ENCODE measurements around the gene SP3.
A peak's percentile ranks its signal among the peaks of the same experiment; 100 is the strongest.

The SP3 gene

DNA sequence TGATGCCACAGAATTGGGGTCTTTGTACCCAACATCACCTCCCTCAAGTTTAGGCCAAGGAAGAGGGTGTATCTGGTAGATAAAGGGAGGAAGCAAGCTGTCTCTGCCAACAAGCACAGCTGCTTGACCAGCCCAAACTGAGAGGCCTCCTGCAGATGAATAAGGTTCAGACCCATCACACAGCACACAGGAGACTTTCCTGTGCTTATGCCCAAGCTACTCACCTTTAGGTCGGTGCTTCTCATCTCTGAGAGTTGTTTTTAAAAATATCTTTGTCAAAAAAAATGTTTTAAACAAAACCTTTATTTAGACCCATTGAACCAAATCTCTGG lies 24.7 kb upstream of the SP3 start:
- Histone ChIP-seq H3K9me3 (ENCODE audit: control insufficient read depth, low read length) (no peaks in the 10 kb centered on the region), H3K27ac (no peak overlapping the region), H3K4me3 (ENCODE audit: low read depth, low read length) (no peak overlapping the region), H3K4me1 (peaks cover 7% of the 10 kb centered on the region), H2AFZ (no peak overlapping the region), H3K27me3 (ENCODE audit: control insufficient read depth, insufficient read depth, low read length) (no peaks in the 10 kb centered on the region), H3K9ac (no peak overlapping the region), H3K36me3 (ENCODE audit: control insufficient read depth, insufficient read depth, low read length) (no peaks in the 10 kb centered on the region), H3K4me2 (ENCODE audit: low read length) (no peak overlapping the region), H3K79me2 (no peaks in the 10 kb centered on the region)
- TF ChIP-seq, protein P1, sequence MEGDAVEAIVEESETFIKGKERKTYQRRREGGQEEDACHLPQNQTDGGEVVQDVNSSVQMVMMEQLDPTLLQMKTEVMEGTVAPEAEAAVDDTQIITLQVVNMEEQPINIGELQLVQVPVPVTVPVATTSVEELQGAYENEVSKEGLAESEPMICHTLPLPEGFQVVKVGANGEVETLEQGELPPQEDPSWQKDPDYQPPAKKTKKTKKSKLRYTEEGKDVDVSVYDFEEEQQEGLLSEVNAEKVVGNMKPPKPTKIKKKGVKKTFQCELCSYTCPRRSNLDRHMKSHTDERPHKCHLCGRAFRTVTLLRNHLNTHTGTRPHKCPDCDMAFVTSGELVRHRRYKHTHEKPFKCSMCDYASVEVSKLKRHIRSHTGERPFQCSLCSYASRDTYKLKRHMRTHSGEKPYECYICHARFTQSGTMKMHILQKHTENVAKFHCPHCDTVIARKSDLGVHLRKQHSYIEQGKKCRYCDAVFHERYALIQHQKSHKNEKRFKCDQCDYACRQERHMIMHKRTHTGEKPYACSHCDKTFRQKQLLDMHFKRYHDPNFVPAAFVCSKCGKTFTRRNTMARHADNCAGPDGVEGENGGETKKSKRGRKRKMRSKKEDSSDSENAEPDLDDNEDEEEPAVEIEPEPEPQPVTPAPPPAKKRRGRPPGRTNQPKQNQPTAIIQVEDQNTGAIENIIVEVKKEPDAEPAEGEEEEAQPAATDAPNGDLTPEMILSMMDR (IDR thresholded peaks at IDR 0.05) = no peak

DNA sequence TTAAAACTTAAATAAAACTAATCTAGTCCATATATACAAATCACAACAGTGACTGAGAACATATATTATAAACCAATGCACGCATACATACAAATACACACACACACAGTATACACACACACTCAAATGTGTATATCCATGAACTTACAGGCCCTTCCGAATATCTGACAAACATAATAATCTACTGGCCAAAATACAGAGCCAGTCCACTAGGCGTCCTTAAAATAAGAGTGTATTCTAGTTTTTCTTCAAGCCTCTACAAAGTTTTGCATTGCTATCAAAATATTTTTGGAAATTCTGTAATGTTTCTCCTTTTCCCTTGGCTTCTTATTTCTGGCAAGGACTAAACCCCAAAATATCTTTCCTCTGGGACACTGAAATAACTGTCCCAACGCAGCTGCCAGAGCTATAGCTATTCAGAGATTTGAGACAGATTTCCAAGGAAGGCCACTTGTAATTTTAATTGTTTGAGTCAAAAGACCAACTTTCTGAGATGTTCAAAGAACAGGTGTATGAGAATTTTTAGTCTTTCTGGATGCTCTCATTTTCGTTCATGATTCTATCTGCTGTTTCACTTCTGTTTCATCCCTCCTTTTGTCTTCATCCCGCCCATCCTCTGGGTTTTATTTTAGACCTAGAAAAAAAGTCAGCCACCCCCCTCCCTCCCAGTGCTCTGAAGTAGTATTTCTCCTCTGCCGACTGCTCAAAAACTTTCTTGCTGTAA lies 24.1 kb upstream of the SP3 start:
- Histone ChIP-seq H3K27me3 (ENCODE audit: control insufficient read depth, insufficient read depth, low read length) (no peaks in the 10 kb centered on the region), H3K36me3 (ENCODE audit: control insufficient read depth, insufficient read depth, low read length) (no peaks in the 10 kb centered on the region), H3K4me2 (ENCODE audit: low read length) (no peak overlapping the region), H3K4me3 (ENCODE audit: low read depth, low read length) (no peak overlapping the region), H3K4me1 (peaks cover 8% of the 10 kb centered on the region), H3K27ac (no peak overlapping the region), H3K9me3 (ENCODE audit: control insufficient read depth, low read length) (no peaks in the 10 kb centered on the region), H3K9ac (no peak overlapping the region), H3K79me2 (no peaks in the 10 kb centered on the region), H2AFZ (no peak overlapping the region)
- TF ChIP-seq, protein P1 (IDR thresholded peaks at IDR 0.05) = no peak

DNA sequence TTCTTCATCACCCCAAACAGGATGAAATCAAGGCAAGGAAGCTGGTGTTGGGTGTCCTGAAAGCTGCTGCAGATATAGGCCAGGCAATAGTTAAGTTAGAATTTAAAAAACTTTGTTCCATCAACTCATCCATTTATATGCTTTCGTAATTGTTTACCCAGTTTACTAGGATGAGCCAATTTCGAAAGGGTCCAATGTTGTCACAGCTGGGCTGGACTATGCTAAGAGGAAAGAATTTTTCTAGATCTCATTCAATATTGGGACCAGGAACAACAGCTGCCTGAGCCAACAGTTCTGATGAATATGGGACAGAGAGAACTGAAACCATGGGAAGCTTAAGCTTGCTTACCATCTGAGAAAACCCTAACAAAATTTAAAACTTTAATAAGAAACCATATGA lies 21.6 kb upstream of the SP3 start:
- Histone ChIP-seq H3K9ac (no peak overlapping the region), H3K4me3 (ENCODE audit: low read depth, low read length) (no peak overlapping the region)

DNA sequence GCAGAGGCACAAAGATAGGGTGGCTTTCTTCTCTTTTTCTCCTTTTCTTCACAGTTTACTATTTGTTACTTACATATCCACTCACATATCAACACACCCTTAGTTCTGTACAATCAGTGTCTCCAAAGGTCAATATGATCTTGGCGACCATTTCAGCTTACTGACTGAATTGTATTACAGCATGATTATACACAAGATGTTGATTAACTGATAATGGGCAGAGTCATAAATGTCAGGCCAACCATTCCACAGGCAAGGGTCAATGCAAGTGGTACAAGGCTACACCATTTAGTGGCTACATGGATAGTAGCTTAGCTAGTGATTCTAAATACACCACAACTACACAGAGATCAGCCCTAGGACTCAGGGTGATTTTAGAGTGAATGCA lies 20.4 kb upstream of the SP3 start:
- peak overlapping the region; percentile 71 for H2AFZ ChIP-seq
- H3K36me3 ChIP-seq (ENCODE audit: control insufficient read depth, insufficient read depth, low read length) = no peaks in the 10 kb centered on the region
- H3K4me1 ChIP-seq = peaks cover 8% of the 10 kb centered on the region
- H3K27me3 ChIP-seq (ENCODE audit: control insufficient read depth, insufficient read depth, low read length) = no peaks in the 10 kb centered on the region
- TF ChIP-seq, protein P1 (IDR thresholded peaks at IDR 0.05) = no peak
- peak overlapping the region; percentile 25 for H3K27ac ChIP-seq
- H3K9ac ChIP-seq = no peak overlapping the region
- H3K9me3 ChIP-seq (ENCODE audit: control insufficient read depth, low read length) = no peaks in the 10 kb centered on the region
- no peaks in the 10 kb centered on the region for H3K79me2 ChIP-seq
- H3K4me2 ChIP-seq (ENCODE audit: low read length) = peak overlapping the region; percentile 1
- no peak overlapping the region for H3K4me3 ChIP-seq (ENCODE audit: low read depth, low read length)

More for the DNA sequence above, 21.6 kb upstream of the SP3 start:
- Histone ChIP-seq H2AFZ (no peak overlapping the region), H3K4me1 (peaks cover 8% of the 10 kb centered on the region), H3K4me2 (ENCODE audit: low read length) (no peak overlapping the region), H3K27ac (peak overlapping the region; percentile 25), H3K9me3 (ENCODE audit: control insufficient read depth, low read length) (no peaks in the 10 kb centered on the region), H3K27me3 (ENCODE audit: control insufficient read depth, insufficient read depth, low read length) (no peaks in the 10 kb centered on the region), H3K79me2 (no peaks in the 10 kb centered on the region), H3K36me3 (ENCODE audit: control insufficient read depth, insufficient read depth, low read length) (no peaks in the 10 kb centered on the region)
- TF ChIP-seq, protein P1 (IDR thresholded peaks at IDR 0.05) = no peak
